ENCODE results near the gene AGL.
"Not testable (repeated sequence)": the region's sequence is repeated elsewhere in the genome, so short reads cannot be mapped to it uniquely, and the experiment has no call there.

AGL gene

DNA sequence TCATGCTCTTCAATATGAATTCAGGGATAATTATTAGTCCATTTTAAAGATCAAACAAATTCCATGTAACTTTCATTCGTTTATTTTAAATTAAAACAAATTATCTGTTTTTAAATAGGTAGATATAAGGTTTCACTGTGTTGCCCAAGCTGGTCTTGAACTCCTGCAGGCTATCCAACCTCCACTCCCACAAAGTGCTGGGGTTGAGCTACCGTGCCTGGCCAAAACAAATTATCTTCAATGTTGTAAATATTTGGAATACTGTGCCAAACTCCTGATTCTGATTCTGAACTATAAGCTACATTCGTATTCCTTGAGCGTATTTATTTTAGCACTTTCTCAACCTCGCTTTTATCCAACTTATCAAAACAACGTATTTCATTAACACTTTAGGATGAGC, 19.6 kb downstream of the AGL start:
- Mint-ChIP-seq H3K4me1 (no peaks in the 10 kb centered on the region), H3K27ac (no peak overlapping the region)

DNA sequence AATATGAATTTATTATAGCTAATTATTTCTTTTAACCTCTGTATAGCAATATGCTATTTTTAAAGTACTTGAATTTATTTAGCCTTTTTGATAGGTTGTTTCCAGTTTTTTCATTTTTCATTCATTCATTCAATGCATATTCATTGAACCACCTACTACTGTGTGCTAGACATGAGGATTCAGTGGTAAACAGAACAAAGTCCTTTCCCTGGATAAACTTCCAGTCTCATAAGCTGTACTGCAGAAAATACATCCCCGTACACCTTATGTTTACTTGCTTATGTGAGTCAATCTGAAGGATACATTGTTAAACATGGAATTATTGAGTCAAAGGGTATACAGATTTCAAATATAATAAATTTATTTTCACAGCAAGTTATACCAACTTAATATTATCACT, 21.9 kb downstream of the AGL start:
- Mint-ChIP-seq H3K4me1 (no peaks in the 10 kb centered on the region), H3K27ac (no peak overlapping the region), H3K27me3 (no peaks in the 10 kb centered on the region), H3K9me3 (no peaks in the 10 kb centered on the region), H3K4me3 (no peak overlapping the region), H3K36me3 (peaks cover 8% of the 10 kb centered on the region)

More for the DNA sequence above, 19.6 kb downstream of the AGL start:
- peaks cover 4% of the 10 kb centered on the region for H3K36me3 Mint-ChIP-seq
- H3K9me3 Mint-ChIP-seq, result no peaks in the 10 kb centered on the region
- H3K4me3 Mint-ChIP-seq, result no peak overlapping the region
- no peaks in the 10 kb centered on the region for H3K27me3 Mint-ChIP-seq

DNA sequence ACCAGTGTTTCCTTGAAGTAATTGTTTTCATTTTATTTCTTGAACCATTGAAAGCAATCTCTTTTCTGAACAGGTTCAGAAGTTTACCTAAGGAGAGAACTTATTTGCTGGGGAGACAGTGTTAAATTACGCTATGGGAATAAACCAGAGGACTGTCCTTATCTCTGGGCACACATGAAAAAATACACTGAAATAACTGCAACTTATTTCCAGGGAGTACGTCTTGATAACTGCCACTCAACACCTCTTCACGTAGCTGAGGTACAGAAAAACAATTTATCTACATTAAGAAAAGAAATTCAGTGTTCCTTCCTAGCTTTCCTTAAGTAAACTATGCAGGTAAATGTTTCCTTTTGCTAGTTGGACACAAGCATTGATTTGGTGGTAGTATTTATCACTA, 27.4 kb downstream of the AGL start:
- H3K4me3 Mint-ChIP-seq, result no peak overlapping the region
- no peaks in the 10 kb centered on the region for H3K4me1 Mint-ChIP-seq
- H3K9me3 Mint-ChIP-seq, result no peaks in the 10 kb centered on the region
- peaks cover 12% of the 10 kb centered on the region for H3K36me3 Mint-ChIP-seq
- no peaks in the 10 kb centered on the region for H3K27me3 Mint-ChIP-seq
- H3K27ac Mint-ChIP-seq, result no peak overlapping the region

DNA sequence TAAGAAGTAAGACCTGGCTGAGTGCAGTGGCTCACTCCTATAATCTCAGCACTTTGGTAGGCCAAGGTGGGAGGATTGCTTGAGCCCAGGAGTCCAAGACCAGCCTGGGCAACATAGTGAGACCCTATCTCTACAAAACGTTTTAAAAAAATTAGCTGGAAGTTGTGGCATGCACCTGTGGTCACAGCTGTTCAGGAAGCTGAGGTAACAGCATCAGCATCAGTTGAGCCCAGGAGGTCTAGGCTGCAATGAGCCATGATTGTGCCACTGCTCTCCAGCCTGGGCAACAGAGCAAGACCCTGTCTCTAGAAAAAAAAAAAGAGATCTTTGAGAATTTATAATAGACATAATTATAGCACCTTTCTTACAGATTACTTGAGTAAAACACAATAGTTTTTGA, 36.0 kb downstream of the AGL start:
- H3K27ac Mint-ChIP-seq, result no peak overlapping the region
- no peaks in the 10 kb centered on the region for H3K27me3 Mint-ChIP-seq
- no peaks in the 10 kb centered on the region for H3K4me1 Mint-ChIP-seq
- H3K9me3 Mint-ChIP-seq, result no peaks in the 10 kb centered on the region
- peaks cover 30% of the 10 kb centered on the region for H3K36me3 Mint-ChIP-seq
- no peak overlapping the region for H3K4me3 Mint-ChIP-seq

DNA sequence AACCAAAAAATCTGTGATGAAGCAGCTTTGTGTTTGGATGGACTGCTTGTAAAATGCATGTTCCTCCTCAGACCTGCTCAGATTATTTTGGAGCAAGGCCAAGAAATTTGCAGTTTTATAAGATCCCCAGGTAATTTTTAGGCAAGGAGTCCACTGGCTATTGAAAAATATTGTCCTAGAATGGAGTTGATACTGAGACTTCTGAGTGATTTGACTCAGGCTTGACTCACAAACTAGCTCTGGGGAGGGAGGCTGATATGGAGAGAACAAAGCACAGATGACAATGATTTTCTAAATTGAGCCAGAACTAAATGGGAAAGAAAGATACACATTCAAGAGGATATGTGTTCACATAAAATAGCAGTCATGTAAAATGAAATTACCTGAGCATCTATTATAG, 36.7 kb downstream of the AGL start:
- Mint-ChIP-seq H3K4me3 (no peak overlapping the region), H3K27ac (no peak overlapping the region), H3K27me3 (no peaks in the 10 kb centered on the region), H3K36me3 (peaks cover 28% of the 10 kb centered on the region), H3K4me1 (no peaks in the 10 kb centered on the region), H3K9me3 (no peaks in the 10 kb centered on the region)

DNA sequence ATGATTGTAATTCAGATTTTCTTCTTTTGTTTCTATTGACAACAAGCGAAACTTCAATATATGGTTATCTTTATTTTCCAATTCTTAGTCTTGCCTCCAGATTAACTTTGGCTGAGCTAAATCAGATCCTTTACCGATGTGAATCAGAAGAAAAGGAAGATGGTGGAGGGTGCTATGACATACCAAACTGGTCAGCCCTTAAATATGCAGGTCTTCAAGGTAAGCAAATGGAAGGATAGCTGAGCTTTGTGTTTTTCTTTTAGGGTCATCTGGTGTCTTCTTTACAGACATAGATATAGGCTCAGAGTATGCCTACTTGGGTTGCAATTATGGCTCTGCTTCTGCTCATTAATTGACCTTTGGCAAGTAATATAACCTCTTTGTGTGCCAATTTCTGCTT, 37.7 kb downstream of the AGL start:
- Mint-ChIP-seq H3K4me1 (no peaks in the 10 kb centered on the region), H3K27ac (no peak overlapping the region), H3K27me3 (no peaks in the 10 kb centered on the region)

DNA sequence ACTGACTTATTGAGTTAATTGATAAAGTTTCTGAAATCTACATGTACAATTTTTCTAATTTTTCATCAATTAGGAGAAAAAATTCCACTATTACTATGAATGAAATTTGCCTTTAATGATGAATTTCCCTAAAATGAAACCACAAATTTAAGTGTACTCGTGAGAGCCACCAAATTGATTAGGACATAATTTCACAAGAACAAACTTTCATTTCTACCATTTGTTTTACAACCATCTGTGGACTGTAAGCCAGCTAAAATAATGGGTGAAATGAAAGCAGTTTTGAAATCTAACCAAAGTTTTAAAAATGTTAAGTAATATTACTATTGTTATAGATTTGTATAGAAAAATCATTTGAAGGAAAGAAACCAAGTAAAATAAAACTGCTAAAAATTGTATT, 41.8 kb downstream of the AGL start:
- H3K4me1 Mint-ChIP-seq, result no peaks in the 10 kb centered on the region
- no peak overlapping the region for H3K27ac Mint-ChIP-seq
- H3K4me3 Mint-ChIP-seq, result no peak overlapping the region
- no peaks in the 10 kb centered on the region for H3K9me3 Mint-ChIP-seq
- no peaks in the 10 kb centered on the region for H3K27me3 Mint-ChIP-seq
- peaks cover 25% of the 10 kb centered on the region for H3K36me3 Mint-ChIP-seq

More for the DNA sequence above, 37.7 kb downstream of the AGL start:
- Mint-ChIP-seq H3K9me3 (no peaks in the 10 kb centered on the region), H3K36me3 (peaks cover 25% of the 10 kb centered on the region), H3K4me3 (no peak overlapping the region)

DNA sequence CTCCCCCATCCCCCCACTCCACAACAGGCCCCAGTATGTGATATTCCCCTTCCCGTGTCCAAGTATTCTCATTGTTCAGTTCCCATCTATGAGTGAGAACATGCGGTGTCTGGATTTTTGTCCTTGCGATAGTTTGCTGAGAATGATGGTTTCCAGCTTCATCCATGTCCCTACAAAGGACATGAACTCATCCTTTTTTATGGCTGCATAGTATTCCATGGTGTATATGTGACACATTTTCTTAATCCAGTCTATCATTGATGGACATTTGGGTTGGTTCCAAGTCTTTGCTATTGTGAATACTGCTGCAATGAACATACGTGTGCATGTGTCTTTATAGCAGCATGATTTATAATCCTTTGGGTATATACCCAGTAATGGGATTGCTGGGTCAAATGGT, 53.1 kb downstream of the AGL start:
- H3K36me3 Mint-ChIP-seq, result peaks cover 44% of the 10 kb centered on the region
- not testable (repeated sequence) for H3K4me1 Mint-ChIP-seq

DNA sequence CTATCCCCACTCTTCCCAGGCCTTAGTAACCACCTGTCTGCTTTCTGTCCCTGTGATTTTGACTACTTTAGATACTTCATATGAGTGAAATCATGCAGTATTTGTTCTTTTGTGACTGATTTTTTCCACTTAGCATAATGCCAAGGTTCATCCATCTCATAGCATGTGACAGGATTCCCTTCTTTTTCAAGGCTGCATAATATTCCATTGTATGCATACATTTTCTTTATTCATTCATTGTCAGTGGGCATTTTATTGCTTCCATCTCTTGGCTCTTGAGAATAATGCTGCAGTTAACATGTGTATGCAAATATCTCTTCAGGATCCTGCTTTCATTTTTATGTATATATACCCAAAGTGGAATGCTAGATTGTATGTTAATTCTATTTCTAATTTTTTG, 56.4 kb downstream of the AGL start:
- H3K27me3 Mint-ChIP-seq, result no peaks in the 10 kb centered on the region
- H3K9me3 Mint-ChIP-seq, result peaks cover 14% of the 10 kb centered on the region
- H3K4me3 Mint-ChIP-seq, result no peak overlapping the region
- no peak overlapping the region for H3K27ac Mint-ChIP-seq
- peaks cover 41% of the 10 kb centered on the region for H3K36me3 Mint-ChIP-seq
- no peaks in the 10 kb centered on the region for H3K4me1 Mint-ChIP-seq

More for the DNA sequence above, 53.1 kb downstream of the AGL start:
- H3K27me3 Mint-ChIP-seq, H3K4me3 Mint-ChIP-seq, H3K27ac Mint-ChIP-seq: not testable (repeated sequence)
- peaks cover 14% of the 10 kb centered on the region for H3K9me3 Mint-ChIP-seq

DNA sequence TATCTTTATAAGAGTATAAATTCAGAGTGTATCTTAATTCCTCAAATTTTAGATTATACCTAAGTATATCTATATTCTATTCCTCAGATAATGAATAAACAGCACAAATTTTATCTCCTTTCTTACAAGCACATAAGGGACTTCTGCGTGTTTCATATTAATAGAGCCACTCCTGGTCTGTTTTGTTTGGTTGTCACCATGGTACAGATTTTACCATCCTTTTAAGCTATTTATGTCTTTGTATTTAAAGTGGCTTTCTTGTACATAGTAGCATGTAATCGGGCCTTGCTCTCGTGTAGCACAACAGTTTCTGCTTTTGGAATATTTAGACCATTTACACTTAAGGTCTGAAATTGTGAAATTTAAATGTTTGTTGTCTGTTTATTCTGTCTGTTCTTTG, 67.1 kb downstream of the AGL start:
- H3K36me3 Mint-ChIP-seq, result peaks cover 9% of the 10 kb centered on the region

DNA sequence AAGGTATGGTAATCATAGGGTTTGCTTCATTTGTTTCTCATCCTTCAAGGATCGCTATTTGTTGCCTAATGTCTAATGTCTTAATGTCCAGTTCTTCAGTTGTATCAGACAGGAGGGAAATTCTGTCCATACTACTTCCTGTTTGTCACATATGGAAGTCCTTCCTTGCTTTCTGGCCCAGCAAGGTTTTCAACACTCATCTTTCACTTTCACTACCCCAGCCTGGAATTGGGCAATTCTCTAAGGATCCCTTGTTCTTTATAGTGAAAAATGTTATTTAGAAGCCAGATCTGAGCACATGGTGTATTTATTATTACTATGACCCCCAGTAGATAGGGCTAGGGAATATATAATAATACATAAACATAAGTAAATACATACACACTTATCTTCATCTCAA, 69.1 kb downstream of the AGL start:
- H3K4me3 Mint-ChIP-seq, result no peak overlapping the region
- H3K27me3 Mint-ChIP-seq, result no peaks in the 10 kb centered on the region

More for the DNA sequence above, 67.1 kb downstream of the AGL start:
- no peaks in the 10 kb centered on the region for H3K4me1 Mint-ChIP-seq
- no peak overlapping the region for H3K27ac Mint-ChIP-seq
- no peaks in the 10 kb centered on the region for H3K9me3 Mint-ChIP-seq
- H3K27me3 Mint-ChIP-seq, result no peaks in the 10 kb centered on the region
- H3K4me3 Mint-ChIP-seq, result no peak overlapping the region

DNA sequence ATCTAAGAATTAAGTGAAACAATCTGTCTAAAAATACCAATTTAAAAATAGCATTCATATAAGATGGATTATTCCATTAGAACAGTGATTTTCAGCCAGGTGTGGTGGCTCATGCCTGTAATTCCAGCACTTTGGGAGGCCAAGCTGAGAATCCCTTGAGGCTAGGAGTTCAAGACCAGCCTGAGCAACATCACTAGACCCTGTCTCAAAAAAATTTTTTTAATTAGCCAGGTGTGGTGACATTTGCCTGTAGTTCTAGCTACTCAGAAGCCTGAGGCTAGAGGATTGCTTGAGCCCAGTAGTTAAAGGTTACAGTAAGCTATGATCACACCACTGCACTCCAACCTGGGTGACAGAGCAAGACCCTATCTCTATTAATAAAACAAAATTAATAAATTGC, 84.6 kb downstream of the AGL start:
- no peaks in the 10 kb centered on the region for H3K4me1 Mint-ChIP-seq
- H3K4me3 Mint-ChIP-seq, result no peak overlapping the region
- no peaks in the 10 kb centered on the region for H3K36me3 Mint-ChIP-seq
- peaks cover 11% of the 10 kb centered on the region for H3K27me3 Mint-ChIP-seq
- no peak overlapping the region for H3K27ac Mint-ChIP-seq
- H3K9me3 Mint-ChIP-seq, result no peaks in the 10 kb centered on the region

More for the DNA sequence above, 69.1 kb downstream of the AGL start:
- Mint-ChIP-seq H3K9me3 (no peaks in the 10 kb centered on the region), H3K36me3 (peaks cover 9% of the 10 kb centered on the region), H3K4me1 (no peaks in the 10 kb centered on the region), H3K27ac (peak overlapping the region; percentile 48)

DNA sequence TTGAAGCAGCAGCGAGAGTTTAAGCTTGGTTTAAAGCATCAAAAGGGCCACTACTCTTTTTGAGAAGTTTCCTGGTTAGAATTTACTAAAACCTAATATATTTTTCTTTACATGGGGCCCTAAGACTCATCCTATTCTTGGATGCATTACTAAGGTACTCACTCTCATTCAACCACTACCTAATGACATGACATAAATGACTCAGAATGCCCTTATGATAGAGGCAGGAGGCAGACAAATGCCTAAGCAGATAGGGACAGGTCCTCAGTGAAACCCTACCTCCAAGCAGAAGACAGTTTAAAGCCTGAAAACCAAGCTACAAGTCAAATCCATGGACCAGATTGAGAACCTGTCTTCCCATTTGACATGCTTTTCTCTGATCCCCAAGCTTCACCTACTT, 85.4 kb downstream of the AGL start:
- H3K4me3 Mint-ChIP-seq, result no peak overlapping the region
- no peak overlapping the region for H3K27ac Mint-ChIP-seq
- no peaks in the 10 kb centered on the region for H3K4me1 Mint-ChIP-seq
- H3K36me3 Mint-ChIP-seq, result no peaks in the 10 kb centered on the region
- H3K27me3 Mint-ChIP-seq, result peaks cover 11% of the 10 kb centered on the region
- H3K9me3 Mint-ChIP-seq, result no peaks in the 10 kb centered on the region

DNA sequence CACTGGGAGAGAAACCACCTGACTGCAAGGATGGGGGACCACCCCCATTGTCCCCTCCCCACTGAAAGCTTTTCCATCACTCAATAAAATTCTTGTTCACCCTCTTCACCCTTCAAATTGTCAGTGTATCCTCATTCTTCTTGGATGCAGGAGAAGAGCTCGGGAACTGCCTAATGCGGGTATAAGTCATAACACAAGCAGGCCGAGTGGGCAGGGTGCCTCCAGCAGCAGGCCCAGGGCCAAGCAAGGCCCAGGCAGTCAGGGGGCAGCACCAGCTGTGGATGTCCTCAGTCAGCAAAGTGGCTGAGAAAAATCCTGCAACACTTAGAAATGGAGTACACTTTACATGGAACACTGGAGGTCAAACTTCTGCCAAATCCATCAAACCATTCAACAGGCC, 85.9 kb downstream of the AGL start:
- no peak overlapping the region for H3K4me3 Mint-ChIP-seq
- peaks cover 11% of the 10 kb centered on the region for H3K27me3 Mint-ChIP-seq
- H3K4me1 Mint-ChIP-seq, result no peaks in the 10 kb centered on the region
- no peak overlapping the region for H3K27ac Mint-ChIP-seq
- no peaks in the 10 kb centered on the region for H3K36me3 Mint-ChIP-seq
- H3K9me3 Mint-ChIP-seq, result no peaks in the 10 kb centered on the region

DNA sequence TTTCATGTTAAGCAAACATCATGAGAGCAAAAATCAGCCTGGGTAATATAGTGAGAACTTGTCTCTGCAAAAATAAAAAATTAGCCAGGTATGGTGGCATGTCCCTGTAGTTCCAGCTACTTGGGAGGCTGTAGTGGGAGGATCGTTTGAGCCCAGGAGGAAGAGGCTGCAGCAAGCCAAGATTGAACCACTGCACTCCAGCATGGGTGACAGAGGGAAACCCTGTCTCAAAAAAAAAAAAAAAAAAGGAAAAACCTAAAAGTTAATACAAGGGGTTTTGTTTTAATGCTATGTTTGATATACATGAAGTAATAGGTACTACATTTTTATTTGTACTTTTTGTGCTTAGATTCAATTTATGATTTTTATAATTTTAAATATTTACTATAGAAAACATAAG, 92.6 kb downstream of the AGL start:
- H3K27me3 Mint-ChIP-seq, result no peaks in the 10 kb centered on the region
- H3K4me1 Mint-ChIP-seq, result no peaks in the 10 kb centered on the region
- H3K27ac Mint-ChIP-seq, result no peak overlapping the region
- H3K4me3 Mint-ChIP-seq, result no peak overlapping the region
- H3K36me3 Mint-ChIP-seq, result no peaks in the 10 kb centered on the region
- H3K9me3 Mint-ChIP-seq, result no peaks in the 10 kb centered on the region

DNA sequence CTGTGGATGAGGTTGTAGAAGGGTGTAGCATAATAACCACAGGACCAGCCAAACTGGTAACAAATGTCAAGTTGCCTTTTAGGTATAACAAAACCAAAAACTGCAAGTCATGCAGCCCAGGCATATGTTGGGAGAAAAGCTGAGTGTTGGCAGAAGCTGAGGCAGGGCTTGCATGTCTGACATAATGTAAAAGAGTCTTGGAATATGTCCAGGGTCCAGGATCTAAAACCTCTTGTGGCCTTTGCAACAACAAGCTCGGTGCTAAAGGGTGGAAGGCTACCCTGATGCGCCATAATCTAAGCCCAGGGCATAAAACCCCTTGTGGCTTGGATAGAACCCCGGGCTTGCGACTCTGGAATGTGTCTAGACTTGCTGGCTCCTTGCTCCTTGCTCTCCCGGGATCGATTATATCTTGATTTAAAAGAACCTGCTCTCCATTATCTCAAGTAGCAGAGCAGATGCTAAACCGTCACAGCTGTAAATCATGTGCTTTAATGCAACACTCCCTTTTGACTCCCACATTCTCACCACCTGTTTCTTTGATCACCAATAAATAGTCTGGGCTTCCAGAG, 93.1 kb downstream of the AGL start:
- H3K27ac Mint-ChIP-seq, result no peak overlapping the region
- no peaks in the 10 kb centered on the region for H3K9me3 Mint-ChIP-seq
- no peaks in the 10 kb centered on the region for H3K4me1 Mint-ChIP-seq
- no peaks in the 10 kb centered on the region for H3K27me3 Mint-ChIP-seq
- H3K36me3 Mint-ChIP-seq, result no peaks in the 10 kb centered on the region
- no peak overlapping the region for H3K4me3 Mint-ChIP-seq

DNA sequence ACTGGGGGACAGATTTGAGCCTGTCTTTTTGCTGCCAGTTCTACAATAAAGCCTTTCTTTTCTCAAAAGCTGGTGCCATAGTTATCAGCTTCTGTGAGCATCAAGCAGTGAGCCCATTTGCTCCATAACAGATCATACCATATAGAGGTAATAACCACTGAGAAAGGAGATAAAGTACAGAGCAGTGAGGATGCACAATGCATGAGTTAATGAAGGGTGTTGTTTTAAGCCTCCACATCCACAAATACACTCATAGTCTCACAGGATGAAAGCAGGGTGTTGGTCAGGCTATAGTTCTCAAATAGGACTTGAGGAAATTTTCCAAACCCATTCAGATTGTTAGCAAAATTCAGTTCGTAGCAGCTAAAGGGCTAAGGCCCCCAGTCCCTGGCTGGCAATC, 94.0 kb downstream of the AGL start:
- no peaks in the 10 kb centered on the region for H3K36me3 Mint-ChIP-seq
- no peaks in the 10 kb centered on the region for H3K27me3 Mint-ChIP-seq
- no peaks in the 10 kb centered on the region for H3K9me3 Mint-ChIP-seq
- H3K4me1 Mint-ChIP-seq, result no peaks in the 10 kb centered on the region
- no peak overlapping the region for H3K4me3 Mint-ChIP-seq
- no peak overlapping the region for H3K27ac Mint-ChIP-seq
